HG03439 (cell line): ENCODE results near the gene TNNI2.
"Not testable (repeated sequence)": the region's sequence is repeated elsewhere in the genome, so short reads cannot be mapped to it uniquely, and the experiment has no call there.

Experiments used
- ATAC-seq: cut with Tn5 transposase; IDR thresholded peaks from one replicate; pipeline ENCODE4 v1.9.1; 2021; ENCODE audit warnings: mild to moderate bottlenecking, moderate library complexity; ENCODE audit not compliant: unreplicated experiment

The TNNI2 gene

GRCh38 chr11:1838426-1839144 is at the start of gene TNNI2:
TNNI2 (plus strand) TSS chr11:1838981; CDS start chr11:1839697, 716 bp downstream.
- no peak for ATAC-seq

GRCh38 chr11:1791912-1792311 is 46.9 kb upstream of the TNNI2 start:
- ATAC-seq, result no peak

- ATAC-seq, result no peak
Observed at GRCh38 chr11:1792461-1792860, 46.3 kb upstream of the TNNI2 start.

DNA sequence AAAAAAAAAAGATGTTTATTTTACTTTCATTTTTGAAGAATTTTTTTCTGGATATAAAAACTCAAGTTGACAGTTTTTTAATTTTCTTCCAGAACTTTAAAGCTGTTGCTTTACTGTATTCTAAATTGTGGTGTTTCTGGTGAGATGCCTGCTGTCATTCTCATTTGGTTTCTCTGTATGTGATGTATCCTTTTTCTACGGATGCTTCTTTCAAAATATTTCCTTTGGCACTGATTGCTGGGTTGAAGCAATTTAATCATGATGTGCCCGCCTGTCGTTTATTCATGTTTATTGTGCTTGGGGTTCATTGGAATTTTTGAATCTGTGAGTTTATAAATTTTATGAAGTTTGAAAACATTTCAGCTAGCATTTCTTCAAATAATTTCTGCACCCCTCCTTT is 45.7 kb upstream of the TNNI2 start:
- ATAC-seq, result no peak

- ATAC-seq, result no peak
Observed at GRCh38 chr11:1796413-1797011, 42.3 kb upstream of the TNNI2 start.

DNA sequence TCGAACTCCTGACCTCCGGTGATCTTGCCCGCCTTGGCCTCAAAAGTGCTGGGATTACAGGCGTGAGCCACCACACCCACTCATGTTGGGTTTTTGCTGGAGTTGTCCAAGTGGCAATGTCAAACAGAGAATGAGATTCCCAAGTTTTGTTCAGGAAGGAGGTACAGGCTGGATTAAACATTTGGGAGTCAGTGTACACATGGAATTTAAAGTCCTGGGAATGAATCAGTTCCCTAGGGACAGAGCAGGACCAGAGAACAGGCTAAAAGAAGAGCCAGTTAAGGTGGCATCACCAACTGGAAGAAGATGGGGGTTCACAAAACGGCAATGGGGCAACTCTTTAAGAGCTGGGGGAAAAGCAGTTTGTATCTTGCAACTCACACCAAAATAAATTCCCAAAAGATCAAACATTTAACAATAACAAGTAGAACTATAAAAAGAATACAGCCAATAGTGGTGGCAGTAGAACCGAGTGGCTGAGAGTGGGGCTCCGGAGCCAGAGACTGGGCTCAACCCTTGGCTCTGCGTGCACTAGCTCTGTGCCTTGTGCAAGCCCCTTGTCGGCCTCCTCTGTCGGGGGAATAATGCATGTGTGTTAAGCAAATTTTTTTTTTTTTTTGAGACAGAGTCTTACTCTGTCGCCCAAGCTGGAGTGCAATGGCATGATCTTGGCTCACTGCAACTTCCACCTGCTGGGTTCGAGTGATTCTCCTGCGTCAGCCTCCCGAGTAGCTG is 41.2 kb upstream of the TNNI2 start:
- no peak for ATAC-seq

GRCh38 chr11:1803246-1803645 is 35.5 kb upstream of the TNNI2 start:
- ATAC-seq, result no peak

- ATAC-seq, result not testable (repeated sequence)
Observed at GRCh38 chr11:1803835-1804519, 34.8 kb upstream of the TNNI2 start.

GRCh38 chr11:1805525-1805924 is 33.3 kb upstream of the TNNI2 start:
- no peak for ATAC-seq

GRCh38 chr11:1807264-1807995 is 31.4 kb upstream of the TNNI2 start:
- no peak for ATAC-seq

DNA sequence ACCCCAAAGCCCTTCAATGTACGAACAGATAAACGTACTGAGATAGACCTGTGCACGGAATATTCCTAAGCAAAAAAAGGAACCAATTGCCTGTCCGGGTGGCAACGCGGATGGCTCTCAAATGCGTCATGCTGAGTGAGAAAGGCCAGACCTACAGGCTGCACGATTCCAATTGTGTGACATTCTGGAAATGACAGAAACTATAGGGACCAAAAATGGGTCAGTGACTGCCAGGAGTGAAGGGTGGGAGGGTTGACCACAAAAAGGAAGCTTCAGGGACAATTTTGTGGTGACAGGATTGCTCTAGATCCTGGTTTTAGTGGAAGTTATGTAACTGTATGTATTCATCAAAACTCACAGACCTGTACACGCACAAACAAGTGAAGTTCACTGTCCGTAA is 28.0 kb upstream of the TNNI2 start:
- no peak for ATAC-seq

DNA sequence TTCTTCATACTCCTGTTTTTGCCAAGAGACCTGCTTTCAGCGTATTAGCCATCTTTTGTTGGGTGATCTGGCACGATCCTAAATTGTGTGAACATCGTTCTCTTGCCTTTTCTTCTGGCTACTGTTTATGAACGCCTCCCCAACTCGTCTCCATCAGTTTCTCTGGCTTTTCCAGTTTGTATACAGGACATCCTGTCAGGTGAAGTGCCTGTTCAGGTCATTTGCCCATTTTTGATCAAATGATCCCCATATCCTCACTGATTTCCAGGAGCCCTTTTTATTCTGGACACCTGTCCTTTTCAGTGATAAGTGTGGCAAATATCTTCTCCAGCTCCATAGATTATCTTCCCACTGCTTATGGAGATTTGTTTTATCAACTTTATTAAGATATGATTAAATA is 26.5 kb upstream of the TNNI2 start:
- ATAC-seq, result no peak

GRCh38 chr11:1812801-1813200 is 26.0 kb upstream of the TNNI2 start:
- ATAC-seq, result no peak

DNA sequence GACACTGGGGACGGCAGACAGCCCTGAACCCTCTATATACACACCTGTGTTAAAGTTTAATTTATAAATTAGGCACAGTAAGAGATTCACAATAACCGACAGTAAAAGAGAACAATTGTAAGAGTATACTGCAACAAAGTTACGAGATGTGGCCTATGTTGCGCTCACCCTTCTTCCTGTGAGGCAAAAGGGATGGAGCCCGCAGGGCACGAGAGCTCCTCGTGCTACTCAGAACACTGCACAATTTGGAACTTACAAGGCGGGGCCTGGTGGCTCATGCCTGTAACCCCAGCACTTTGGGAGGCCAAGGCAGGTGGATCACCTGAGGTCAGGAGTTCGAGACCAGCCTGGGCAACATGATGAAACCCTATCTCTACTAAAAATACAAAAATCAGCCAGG is 25.4 kb upstream of the TNNI2 start:
- not testable (repeated sequence) for ATAC-seq

DNA sequence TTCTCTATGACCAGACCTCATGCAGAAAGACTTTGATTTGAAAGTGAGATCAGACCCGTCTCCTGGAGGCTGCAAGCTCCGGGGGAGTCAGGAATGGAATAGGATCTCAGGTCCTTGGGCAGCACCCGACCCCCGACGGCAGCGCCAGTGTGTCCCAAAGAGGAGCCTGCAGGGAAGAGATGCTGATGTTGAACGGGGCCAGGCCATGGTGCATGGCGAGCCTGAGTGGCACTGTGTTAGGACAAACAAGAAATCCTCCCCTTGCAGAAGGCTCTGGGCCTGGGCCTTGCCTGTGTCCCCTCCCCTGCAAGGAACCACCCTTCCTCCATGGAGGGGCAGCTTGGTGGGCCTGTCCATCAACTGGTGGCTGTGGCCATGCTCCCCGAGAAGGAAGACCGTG is 24.1 kb upstream of the TNNI2 start:
- no peak for ATAC-seq

DNA sequence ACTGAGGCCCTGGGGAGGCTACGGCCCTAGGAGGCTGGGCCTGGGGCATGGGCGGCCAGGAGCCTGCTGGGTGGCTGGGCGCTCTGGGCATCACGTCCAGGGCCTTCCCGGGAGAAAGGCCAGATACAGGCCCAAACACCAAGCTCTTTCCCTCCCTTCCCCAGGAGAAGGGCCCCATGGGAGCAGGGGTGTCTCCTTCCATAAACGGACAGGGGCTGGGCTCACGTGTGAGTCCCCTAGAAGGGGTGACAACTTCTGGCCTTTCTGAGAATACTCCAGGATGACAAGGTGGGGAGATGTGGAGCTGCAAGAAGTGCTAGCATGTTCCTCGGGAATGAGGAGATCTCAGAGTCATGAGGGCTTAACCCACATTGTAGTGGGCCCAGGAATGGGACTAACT is 23.5 kb upstream of the TNNI2 start:
- no peak for ATAC-seq

GRCh38 chr11:1815751-1816150 is 23.0 kb upstream of the TNNI2 start:
- no peak for ATAC-seq

DNA sequence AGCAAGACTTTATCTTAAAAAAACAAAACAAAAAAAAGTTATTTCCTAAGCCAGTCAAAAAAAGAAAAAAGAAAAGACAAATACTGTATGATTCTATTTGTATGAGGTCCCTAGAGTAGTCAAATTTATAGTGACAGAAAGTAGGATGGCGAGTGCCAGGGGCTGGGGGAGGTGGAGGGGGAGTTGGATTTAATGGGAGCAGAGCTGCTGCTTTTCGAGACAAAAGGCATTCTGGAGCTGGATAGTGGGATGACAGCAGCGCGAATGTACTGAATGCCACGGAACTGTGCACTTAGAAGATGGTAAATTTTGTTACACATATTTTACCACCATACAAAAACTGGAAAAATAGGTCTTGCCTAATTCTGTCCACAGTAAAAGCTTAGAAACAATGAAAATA is 21.8 kb upstream of the TNNI2 start:
- no peak for ATAC-seq

- no peak for ATAC-seq
Observed at GRCh38 chr11:1817511-1817910, 21.3 kb upstream of the TNNI2 start.

DNA sequence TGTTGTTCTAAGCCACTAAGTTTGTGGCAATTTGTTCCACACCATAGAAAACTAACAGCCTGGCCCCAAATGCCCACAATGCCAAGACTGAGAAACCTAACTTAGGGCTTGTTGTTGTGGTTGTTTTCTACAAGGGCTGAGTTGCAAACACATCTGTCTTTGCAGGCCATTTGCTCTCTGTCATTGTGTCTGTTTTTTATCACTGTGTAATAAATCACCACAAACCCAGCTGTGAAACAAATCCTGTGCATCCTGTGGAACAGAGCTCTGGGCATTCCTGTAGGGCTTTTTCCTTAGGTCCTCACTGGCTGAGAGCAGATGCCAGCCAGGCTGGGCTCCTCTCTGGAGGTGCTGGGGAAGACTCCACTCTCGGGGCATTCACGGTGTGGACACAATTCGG is 19.7 kb upstream of the TNNI2 start:
- ATAC-seq, result no peak
